ENCODE results near the gene PLD5. TPM values are rescaled to one million over a fixed set of nuclear protein-coding genes. Genes with fewer than 3 reads are reported as not detected.

PLD5 gene
- total and polyA plus RNA-seq, 2 of the 13 experiments (the other 11 are each of a cell fraction or from before 2014, with no cell fraction given): not detected

DNA sequence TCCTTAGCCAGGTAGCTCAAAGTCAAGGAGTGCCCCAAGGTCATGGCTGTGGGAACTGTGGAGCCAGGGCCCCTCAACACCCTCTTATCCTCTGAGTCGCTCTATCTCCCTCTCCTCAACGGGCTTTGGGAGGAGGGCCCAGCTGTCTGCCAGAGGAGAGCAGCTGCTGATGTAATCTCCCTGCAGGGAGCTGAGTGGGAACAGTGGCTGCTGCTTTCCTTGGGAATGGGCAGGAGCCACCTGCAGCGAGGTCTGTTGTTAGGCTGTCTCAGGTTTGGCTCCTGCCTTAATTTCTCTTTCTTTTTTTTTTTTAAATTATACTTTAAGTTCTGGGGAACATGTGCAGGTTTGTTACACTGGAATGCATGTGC lies 466.8 kb downstream of the PLD5 start (continued):
- TF ChIP-seq ZNF232 (CRISPR knock-in tag; IDR thresholded peaks at IDR 0.05; ENCODE audit: borderline replicate concordance) (no peak), ZNF746 (CRISPR knock-in tag; IDR thresholded peaks at IDR 0.05) (no peak), ZNF883 (CRISPR knock-in tag; IDR thresholded peaks at IDR 0.05; ENCODE audit: not compliant biosample characterization) (no peak), PCBP2 (optimal IDR thresholded peaks at IDR 0.05; ENCODE audit: low read depth, low read length, poor library complexity, severe bottlenecking) (no peak), MIER2 (CRISPR knock-in tag; IDR thresholded peaks at IDR 0.05) (no peak), HOXA5 (CRISPR knock-in tag; IDR thresholded peaks at IDR 0.05) (no peak), ZNF850 (CRISPR knock-in tag; conservative IDR thresholded peaks at IDR 0.05) (no peak), HNRNPL (IDR thresholded peaks at IDR 0.05; ENCODE audit: low read depth, low read length) (no peak), STAG1 (CRISPR knock-in tag; IDR thresholded peaks at IDR 0.05) (no peak), ZNF337 (CRISPR knock-in tag; IDR thresholded peaks at IDR 0.05; ENCODE audit: borderline replicate concordance, low read depth) (no peak)
- TF ChIP-seq, protein P1, sequence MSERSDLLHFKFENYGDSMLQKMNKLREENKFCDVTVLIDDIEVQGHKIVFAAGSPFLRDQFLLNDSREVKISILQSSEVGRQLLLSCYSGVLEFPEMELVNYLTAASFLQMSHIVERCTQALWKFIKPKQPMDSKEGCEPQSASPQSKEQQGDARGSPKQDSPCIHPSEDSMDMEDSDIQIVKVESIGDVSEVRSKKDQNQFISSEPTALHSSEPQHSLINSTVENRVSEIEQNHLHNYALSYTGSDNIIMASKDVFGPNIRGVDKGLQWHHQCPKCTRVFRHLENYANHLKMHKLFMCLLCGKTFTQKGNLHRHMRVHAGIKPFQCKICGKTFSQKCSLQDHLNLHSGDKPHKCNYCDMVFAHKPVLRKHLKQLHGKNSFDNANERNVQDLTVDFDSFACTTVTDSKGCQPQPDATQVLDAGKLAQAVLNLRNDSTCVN (CRISPR knock-in tag; IDR thresholded peaks at IDR 0.05; ENCODE audit: borderline replicate concordance): no peak

DNA sequence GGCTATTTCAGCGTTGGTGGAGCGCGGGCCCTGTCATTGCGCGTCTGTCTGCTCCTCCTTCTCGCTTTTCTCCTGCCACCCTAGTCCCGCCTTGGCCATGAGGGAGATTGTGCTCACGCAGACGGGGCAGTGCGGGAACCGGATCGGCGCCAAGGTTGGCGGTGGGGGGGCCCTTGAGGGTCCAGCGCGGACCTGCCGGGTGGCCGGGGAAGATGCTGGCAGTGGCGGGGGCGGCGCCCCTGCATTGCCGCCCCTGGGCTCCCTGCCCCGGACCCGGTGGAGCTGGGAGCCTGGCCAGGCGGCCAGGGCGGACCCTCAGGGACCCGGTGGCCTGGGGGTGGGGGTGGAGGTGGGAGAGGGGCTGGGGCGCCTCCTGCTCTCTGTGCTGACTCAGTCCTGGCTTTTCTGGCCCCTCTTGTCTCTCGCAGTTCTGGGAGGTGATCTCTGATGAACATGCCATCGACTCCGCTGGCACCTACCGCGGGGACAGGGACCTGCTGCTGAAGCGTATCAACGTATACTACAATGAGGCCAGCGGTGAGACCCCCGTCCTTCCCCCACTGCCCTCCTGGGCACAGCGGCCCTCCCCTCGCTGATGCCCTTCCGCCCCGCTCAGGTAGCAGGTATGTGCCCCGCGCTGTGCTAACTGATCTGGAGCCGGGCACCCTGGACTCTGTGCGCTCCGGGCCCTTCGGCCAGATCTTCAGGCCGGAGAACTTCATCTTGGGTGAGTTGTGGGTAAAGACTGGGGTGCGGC lies 467.3 kb downstream of the PLD5 start:
- in situ Hi-C loops (cut with HindIII; ENCODE audit: extremely low pct_ligation_motif_present, low pct_unique_long_range_greater_than_20kb): no loop called here
- no peaks in the 10 kb centered on the region for H3K36me3 ChIP-seq (replicated peaks in 1 of 2; ENCODE audit: control insufficient read depth in 1 of 2, insufficient read depth in 2 of 2, low read length in 2 of 2)
- FAIRE-seq: no peak
- no peak overlapping the region for H2AFZ ChIP-seq (ENCODE audit: low read length)
- CTCF ChIA-PET (ENCODE audit: low intra/inter-chr PET ratio, low total read pairs): no interaction called here
- no peak overlapping the region for H3K27ac ChIP-seq (ENCODE audit: extremely low read length, insufficient read depth, low read length)
- peaks cover 0 to 6% of the 10 kb centered on the region in 2 experiments; a peak in 1 of 5 replicates for H3K27me3 ChIP-seq (ENCODE audit: control insufficient read depth in 1 of 2, insufficient read depth in 2 of 2, low read length in 2 of 2)
- TF ChIP-seq, protein P2, sequence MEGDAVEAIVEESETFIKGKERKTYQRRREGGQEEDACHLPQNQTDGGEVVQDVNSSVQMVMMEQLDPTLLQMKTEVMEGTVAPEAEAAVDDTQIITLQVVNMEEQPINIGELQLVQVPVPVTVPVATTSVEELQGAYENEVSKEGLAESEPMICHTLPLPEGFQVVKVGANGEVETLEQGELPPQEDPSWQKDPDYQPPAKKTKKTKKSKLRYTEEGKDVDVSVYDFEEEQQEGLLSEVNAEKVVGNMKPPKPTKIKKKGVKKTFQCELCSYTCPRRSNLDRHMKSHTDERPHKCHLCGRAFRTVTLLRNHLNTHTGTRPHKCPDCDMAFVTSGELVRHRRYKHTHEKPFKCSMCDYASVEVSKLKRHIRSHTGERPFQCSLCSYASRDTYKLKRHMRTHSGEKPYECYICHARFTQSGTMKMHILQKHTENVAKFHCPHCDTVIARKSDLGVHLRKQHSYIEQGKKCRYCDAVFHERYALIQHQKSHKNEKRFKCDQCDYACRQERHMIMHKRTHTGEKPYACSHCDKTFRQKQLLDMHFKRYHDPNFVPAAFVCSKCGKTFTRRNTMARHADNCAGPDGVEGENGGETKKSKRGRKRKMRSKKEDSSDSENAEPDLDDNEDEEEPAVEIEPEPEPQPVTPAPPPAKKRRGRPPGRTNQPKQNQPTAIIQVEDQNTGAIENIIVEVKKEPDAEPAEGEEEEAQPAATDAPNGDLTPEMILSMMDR (CRISPR knock-in tag; IDR thresholded peaks at IDR 0.05): no peak
- no peak for TF ChIP-seq MEIS1 (CRISPR knock-in tag; IDR thresholded peaks at IDR 0.05; ENCODE audit: borderline replicate concordance)
- TF ChIP-seq, protein P3, sequence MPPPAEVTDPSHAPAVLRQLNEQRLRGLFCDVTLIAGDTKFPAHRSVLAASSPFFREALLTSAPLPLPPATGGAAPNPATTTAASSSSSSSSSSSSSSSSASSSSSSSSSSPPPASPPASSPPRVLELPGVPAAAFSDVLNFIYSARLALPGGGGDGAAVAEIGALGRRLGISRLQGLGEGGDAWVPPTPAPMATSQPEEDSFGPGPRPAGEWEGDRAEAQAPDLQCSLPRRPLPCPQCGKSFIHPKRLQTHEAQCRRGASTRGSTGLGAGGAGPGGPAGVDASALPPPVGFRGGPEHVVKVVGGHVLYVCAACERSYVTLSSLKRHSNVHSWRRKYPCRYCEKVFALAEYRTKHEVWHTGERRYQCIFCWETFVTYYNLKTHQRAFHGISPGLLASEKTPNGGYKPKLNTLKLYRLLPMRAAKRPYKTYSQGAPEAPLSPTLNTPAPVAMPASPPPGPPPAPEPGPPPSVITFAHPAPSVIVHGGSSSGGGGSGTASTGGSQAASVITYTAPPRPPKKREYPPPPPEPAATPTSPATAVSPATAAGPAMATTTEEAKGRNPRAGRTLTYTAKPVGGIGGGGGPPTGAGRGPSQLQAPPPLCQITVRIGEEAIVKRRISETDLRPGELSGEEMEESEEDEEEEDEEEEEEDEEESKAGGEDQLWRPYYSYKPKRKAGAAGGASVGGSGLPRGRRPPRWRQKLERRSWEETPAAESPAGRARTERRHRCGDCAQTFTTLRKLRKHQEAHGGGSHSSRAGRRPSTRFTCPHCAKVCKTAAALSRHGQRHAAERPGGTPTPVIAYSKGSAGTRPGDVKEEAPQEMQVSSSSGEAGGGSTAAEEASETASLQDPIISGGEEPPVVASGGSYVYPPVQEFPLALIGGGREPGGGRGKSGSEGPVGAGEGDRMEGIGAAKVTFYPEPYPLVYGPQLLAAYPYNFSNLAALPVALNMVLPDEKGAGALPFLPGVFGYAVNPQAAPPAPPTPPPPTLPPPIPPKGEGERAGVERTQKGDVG (CRISPR knock-in tag; IDR thresholded peaks at IDR 0.05; ENCODE audit: borderline replicate concordance): no peak
- no peak for TF ChIP-seq EZH2 (conservative IDR thresholded peaks at IDR 0.05; ENCODE audit: low read depth, low read length)
- no peak for TF ChIP-seq ZNF24 (IDR thresholded peaks at IDR 0.05)
- no peak for TF ChIP-seq ZNF816 (CRISPR knock-in tag; IDR thresholded peaks at IDR 0.05; ENCODE audit: borderline replicate concordance)
- no peak for TF ChIP-seq GPN1 (CRISPR knock-in tag; IDR thresholded peaks at IDR 0.05; ENCODE audit: borderline replicate concordance)
- H3K4me3 ChIP-seq (replicated peaks in 1 of 3; ENCODE audit: insufficient read depth in 1 of 3, low read depth in 2 of 3, low read length in 3 of 3): no peak overlapping the region
- POLR2A ChIA-PET: no interaction called here
- no peaks in the 10 kb centered on the region for H3K4me1 ChIP-seq (ENCODE audit: insufficient read depth, low read length)
- H3K9ac ChIP-seq (ENCODE audit: insufficient read depth, low read depth, low read length): no peak overlapping the region
- WGBS (ENCODE audit: low lambda C conversion rate): 78% methylated on average over 16 of the region's 49 CpGs
- ATAC-seq: no peak
- no peaks in the 10 kb centered on the region for H3K79me2 ChIP-seq (ENCODE audit: insufficient read depth, low read length)
- BruUV-seq (replicated peaks): no TSS peak
- no peaks in the 10 kb centered on the region for H4K20me1 ChIP-seq (ENCODE audit: insufficient read depth, low read length)
- no peak for DNase-seq (ENCODE audit: low spot score)
- intact Hi-C loops (cut with micrococcal nuclease; ENCODE audit: unreplicated experiment): no loop called here
- H3K9me3 ChIP-seq (ENCODE audit: low read length): no peaks in the 10 kb centered on the region
- no peak overlapping the region for H3K4me2 ChIP-seq (ENCODE audit: low read depth, low read length)
